Colonic mucosa (tissue), 4 donors: ENCODE measurements around the gene CLIC6. TPM values are rescaled to one million over a fixed set of nuclear protein-coding genes. Genes with fewer than 3 reads are reported as not detected.

Experiments
- DNase-seq: peaks from one replicate; pipeline ENCODE4 v3.0.0-alpha.2; 2020
- H3K27ac ChIP-seq: fragments of 200-600 bp; one replicate; pipeline ENCODE4 v1.8.0; 2021
- H3K27me3 ChIP-seq: fragments of 200-600 bp; one replicate; pipeline ENCODE4 v1.8.0; 2021
- H3K36me3 ChIP-seq: fragments of 200-600 bp; one replicate; pipeline ENCODE4 v1.8.0; 2021
- H3K4me1 ChIP-seq: fragments of 200-600 bp; one replicate; pipeline ENCODE4 v1.8.0; 2021; ENCODE audit warnings: mild to moderate bottlenecking
- H3K4me3 ChIP-seq: fragments of 200-600 bp; one replicate; pipeline ENCODE4 v1.8.0; 2021
- H3K9ac ChIP-seq, 2 donors: one replicate each; pipeline ENCODE4 v1.7.0; 2013; ENCODE audit warnings: control low read depth in 2 of 2, low read depth in 2 of 2, low read length in 2 of 2
- H3K9me3 ChIP-seq: fragments of 200-600 bp; one replicate; pipeline ENCODE4 v1.8.0; 2021
- CTCF ChIP-seq: fragments of 200-600 bp; IDR thresholded peaks from one replicate; pipeline ENCODE4 v1.8.0; 2022; ENCODE audit warnings: antibody characterized with exemption, mild to moderate bottlenecking
- intact Hi-C: fragments of 100-400 bp; cut with DNase I; formaldehyde crosslinking; loops from one replicate; pipeline ENCODE4 v1.14.1; 2022
- total RNA-seq, 2 donors: library from RNA; stranded (reverse); fragmentation: NEBNext Ultra II Directional in 1 of 2; extraction: Animal tissue kit (Norgen Biotek cat#: 25700) in 1 of 2; gene quantifications; one replicate each; pipeline ENCODE4 v1.2.1, GENCODE V29; 2021
- donor health status: healthy.
- donor health status: DM: no; HTN: no; CAD: no.
- donor health status: DM: no; HTN: no; CAD: no.

Gene CLIC6
- total RNA-seq, 2 donors from 2014 or later = 9.4 to 12.8 TPM

GRCh38 chr21:34705011-34705410 lies 36.2 kb downstream of the CLIC6 start:
- Histone ChIP-seq H3K27me3 (no peaks in the 10 kb centered on the region), H3K4me1 (no peaks in the 10 kb centered on the region), H3K4me3 (no peak overlapping the region), H3K9me3 (no peaks in the 10 kb centered on the region), H3K9ac (no peak overlapping the region), H3K36me3 (no peaks in the 10 kb centered on the region), H3K27ac (no peak overlapping the region)
- no peak for TF ChIP-seq CTCF
- intact Hi-C loops = no loop called here
- no peak for DNase-seq

GRCh38 chr21:34706337-34706736 lies 37.5 kb downstream of the CLIC6 start:
- H3K9ac ChIP-seq = no peak overlapping the region
- H3K36me3 ChIP-seq = no peaks in the 10 kb centered on the region
- TF ChIP-seq CTCF = no peak
- no peak overlapping the region for H3K27ac ChIP-seq
- no peaks in the 10 kb centered on the region for H3K9me3 ChIP-seq
- no peak for DNase-seq
- H3K4me3 ChIP-seq = no peak overlapping the region
- intact Hi-C loops = no loop called here
- H3K4me1 ChIP-seq = no peaks in the 10 kb centered on the region
- no peaks in the 10 kb centered on the region for H3K27me3 ChIP-seq

GRCh38 chr21:34707876-34708325 lies 39.1 kb downstream of the CLIC6 start:
- no peaks in the 10 kb centered on the region for H3K36me3 ChIP-seq
- no peak for DNase-seq
- intact Hi-C loops = no loop called here
- no peak for TF ChIP-seq CTCF
- H3K4me1 ChIP-seq = no peaks in the 10 kb centered on the region
- H3K4me3 ChIP-seq = no peak overlapping the region
- H3K27ac ChIP-seq = no peak overlapping the region
- H3K27me3 ChIP-seq = no peaks in the 10 kb centered on the region
- no peaks in the 10 kb centered on the region for H3K9me3 ChIP-seq
- H3K9ac ChIP-seq = no peak overlapping the region

DNA sequence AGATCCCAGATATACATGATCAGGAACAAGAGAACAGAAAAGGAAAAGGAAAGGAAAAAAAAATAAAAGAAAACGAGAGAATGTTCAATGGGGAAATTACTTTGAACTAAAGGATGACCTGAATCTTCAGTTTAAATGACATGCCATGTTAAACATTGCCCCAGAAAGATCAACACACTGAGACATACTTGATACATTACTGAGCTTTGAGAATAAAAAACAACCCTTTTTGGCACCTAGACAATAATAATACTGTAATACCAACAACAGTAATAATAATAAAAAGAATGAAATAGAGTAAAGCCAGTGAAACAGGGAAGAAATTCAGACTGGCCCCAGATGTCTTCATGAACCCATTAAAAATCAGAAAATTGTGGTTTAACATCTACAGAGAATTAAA lies 44.8 kb downstream of the CLIC6 start:
- no peaks in the 10 kb centered on the region for H3K9me3 ChIP-seq
- no peak overlapping the region for H3K27ac ChIP-seq
- TF ChIP-seq CTCF = no peak
- H3K4me1 ChIP-seq = no peaks in the 10 kb centered on the region
- intact Hi-C loops = no loop called here
- H3K4me3 ChIP-seq = no peak overlapping the region
- H3K9ac ChIP-seq = no peak overlapping the region
- DNase-seq = no peak
- H3K36me3 ChIP-seq = no peaks in the 10 kb centered on the region
- no peaks in the 10 kb centered on the region for H3K27me3 ChIP-seq

DNA sequence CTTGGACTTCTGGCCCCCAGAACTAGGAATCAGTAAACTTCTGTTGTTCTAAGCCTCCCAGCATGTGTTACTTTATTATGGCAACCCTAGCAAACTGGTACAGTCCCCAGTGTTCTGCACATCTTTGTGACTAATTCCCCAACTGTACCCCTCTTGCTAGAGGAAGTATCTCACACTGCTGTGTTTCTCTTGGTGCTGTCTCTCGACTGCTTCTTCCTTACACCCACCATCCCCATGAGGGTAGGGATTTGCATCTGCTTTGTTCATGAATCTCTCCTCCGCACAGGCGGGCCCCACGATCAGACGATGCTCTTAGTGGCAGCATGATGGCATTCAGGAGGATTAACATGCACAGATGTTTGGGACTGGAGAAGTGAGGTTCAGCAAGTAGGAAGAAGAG lies 46.7 kb downstream of the CLIC6 start:
- H3K9me3 ChIP-seq = no peaks in the 10 kb centered on the region
- no peaks in the 10 kb centered on the region for H3K27me3 ChIP-seq
- TF ChIP-seq CTCF = no peak
- H3K4me1 ChIP-seq = no peaks in the 10 kb centered on the region
- no peak for DNase-seq
- no peak overlapping the region for H3K9ac ChIP-seq
- no peak overlapping the region for H3K27ac ChIP-seq
- H3K4me3 ChIP-seq = no peak overlapping the region
- intact Hi-C loops = no loop called here
- H3K36me3 ChIP-seq = no peaks in the 10 kb centered on the region
